Ishikawa (cell line): ENCODE measurements around the gene LIMD2.

Experiments
- CEBPB ChIP-seq: IDR thresholded peaks from 2 replicates; pipeline ENCODE4 v1.6.1; 2012
- CREB1 ChIP-seq: IDR thresholded peaks from 2 replicates; pipeline ENCODE4 v1.6.1; 2012; ENCODE audit warnings: low read depth
- EGR1 ChIP-seq: IDR thresholded peaks from 2 replicates; pipeline ENCODE4 v1.6.1; 2012
- EP300 ChIP-seq: IDR thresholded peaks from 2 replicates; pipeline ENCODE4 v1.6.1; 2012; ENCODE audit warnings: borderline replicate concordance
- FOXM1 ChIP-seq: IDR thresholded peaks from 2 replicates; pipeline ENCODE4 v1.6.1; 2012; ENCODE audit warnings: low read depth, borderline replicate concordance
- NFIC ChIP-seq: IDR thresholded peaks from 2 replicates; pipeline ENCODE4 v1.6.1; 2012
- RAD21 ChIP-seq: IDR thresholded peaks from 2 replicates; pipeline ENCODE4 v1.6.1; 2012; ENCODE audit warnings: low read depth
- TAF1 ChIP-seq: IDR thresholded peaks from 2 replicates; pipeline ENCODE4 v1.6.1; 2012; ENCODE audit warnings: low read depth, mild to moderate bottlenecking
- TCF12 ChIP-seq: IDR thresholded peaks from 2 replicates; pipeline ENCODE4 v1.6.1; 2012; ENCODE audit warnings: low read depth
- TEAD4 ChIP-seq: IDR thresholded peaks from 2 replicates; pipeline ENCODE4 v1.6.1; 2012
- YY1 ChIP-seq: IDR thresholded peaks from 2 replicates; pipeline ENCODE4 v1.6.1; 2012; ENCODE audit warnings: low read depth
- TF ChIP-seq, protein P1 (sequence below): IDR thresholded peaks from 2 replicates; pipeline ENCODE4 v1.6.1; 2012
- TF ChIP-seq, protein P2 (sequence below): IDR thresholded peaks from 2 replicates; pipeline ENCODE4 v1.6.1; 2012
- TF ChIP-seq, protein P3 (sequence below): IDR thresholded peaks from 2 replicates; pipeline ENCODE4 v1.6.1; 2012; ENCODE audit warnings: low read depth, mild to moderate bottlenecking

DNA sequence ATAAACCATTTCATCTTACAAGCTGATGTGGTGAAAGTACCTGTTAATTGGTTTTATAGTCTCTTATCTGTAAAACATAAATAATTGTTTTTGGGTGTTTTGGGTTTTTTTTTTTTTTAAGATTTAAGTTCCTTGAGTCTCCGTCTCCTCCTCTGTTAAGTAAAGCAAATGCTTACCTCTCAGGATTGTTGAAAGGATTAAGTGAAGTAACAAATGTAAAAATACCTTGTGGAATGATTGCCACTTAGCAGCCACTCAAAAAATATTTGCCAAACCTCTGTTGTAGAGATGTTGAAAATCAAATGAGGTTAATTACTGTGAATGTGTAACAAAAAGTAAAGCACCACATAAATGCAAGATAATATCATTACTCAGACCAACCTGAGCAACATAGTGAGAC lies 19.2 kb downstream of the LIMD2 start:
- TF ChIP-seq TAF1: no peak
- TF ChIP-seq, protein P1, sequence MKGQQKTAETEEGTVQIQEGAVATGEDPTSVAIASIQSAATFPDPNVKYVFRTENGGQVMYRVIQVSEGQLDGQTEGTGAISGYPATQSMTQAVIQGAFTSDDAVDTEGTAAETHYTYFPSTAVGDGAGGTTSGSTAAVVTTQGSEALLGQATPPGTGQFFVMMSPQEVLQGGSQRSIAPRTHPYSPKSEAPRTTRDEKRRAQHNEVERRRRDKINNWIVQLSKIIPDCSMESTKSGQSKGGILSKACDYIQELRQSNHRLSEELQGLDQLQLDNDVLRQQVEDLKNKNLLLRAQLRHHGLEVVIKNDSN: no peak
- no peak for TF ChIP-seq RAD21
- TF ChIP-seq YY1: no peak
- TF ChIP-seq, protein P2, sequence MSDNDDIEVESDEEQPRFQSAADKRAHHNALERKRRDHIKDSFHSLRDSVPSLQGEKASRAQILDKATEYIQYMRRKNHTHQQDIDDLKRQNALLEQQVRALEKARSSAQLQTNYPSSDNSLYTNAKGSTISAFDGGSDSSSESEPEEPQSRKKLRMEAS: no peak
- no peak for TF ChIP-seq CREB1
- no peak for TF ChIP-seq FOXM1
- no peak for TF ChIP-seq CEBPB
- TF ChIP-seq, protein P3, sequence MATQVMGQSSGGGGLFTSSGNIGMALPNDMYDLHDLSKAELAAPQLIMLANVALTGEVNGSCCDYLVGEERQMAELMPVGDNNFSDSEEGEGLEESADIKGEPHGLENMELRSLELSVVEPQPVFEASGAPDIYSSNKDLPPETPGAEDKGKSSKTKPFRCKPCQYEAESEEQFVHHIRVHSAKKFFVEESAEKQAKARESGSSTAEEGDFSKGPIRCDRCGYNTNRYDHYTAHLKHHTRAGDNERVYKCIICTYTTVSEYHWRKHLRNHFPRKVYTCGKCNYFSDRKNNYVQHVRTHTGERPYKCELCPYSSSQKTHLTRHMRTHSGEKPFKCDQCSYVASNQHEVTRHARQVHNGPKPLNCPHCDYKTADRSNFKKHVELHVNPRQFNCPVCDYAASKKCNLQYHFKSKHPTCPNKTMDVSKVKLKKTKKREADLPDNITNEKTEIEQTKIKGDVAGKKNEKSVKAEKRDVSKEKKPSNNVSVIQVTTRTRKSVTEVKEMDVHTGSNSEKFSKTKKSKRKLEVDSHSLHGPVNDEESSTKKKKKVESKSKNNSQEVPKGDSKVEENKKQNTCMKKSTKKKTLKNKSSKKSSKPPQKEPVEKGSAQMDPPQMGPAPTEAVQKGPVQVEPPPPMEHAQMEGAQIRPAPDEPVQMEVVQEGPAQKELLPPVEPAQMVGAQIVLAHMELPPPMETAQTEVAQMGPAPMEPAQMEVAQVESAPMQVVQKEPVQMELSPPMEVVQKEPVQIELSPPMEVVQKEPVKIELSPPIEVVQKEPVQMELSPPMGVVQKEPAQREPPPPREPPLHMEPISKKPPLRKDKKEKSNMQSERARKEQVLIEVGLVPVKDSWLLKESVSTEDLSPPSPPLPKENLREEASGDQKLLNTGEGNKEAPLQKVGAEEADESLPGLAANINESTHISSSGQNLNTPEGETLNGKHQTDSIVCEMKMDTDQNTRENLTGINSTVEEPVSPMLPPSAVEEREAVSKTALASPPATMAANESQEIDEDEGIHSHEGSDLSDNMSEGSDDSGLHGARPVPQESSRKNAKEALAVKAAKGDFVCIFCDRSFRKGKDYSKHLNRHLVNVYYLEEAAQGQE: no peak
- TF ChIP-seq EGR1: no peak
- no peak for TF ChIP-seq TEAD4
- no peak for TF ChIP-seq TCF12
- no peak for TF ChIP-seq EP300
- TF ChIP-seq NFIC: no peak
